ENCODE measurements around the gene WIPF2. TPM values are rescaled to one million over a fixed set of nuclear protein-coding genes. Genes with fewer than 3 reads are reported as not detected.

WIPF2 gene
- total and polyA plus RNA-seq, 9 donors = 6.1 to 27.8 (median 18.4) TPM

DNA sequence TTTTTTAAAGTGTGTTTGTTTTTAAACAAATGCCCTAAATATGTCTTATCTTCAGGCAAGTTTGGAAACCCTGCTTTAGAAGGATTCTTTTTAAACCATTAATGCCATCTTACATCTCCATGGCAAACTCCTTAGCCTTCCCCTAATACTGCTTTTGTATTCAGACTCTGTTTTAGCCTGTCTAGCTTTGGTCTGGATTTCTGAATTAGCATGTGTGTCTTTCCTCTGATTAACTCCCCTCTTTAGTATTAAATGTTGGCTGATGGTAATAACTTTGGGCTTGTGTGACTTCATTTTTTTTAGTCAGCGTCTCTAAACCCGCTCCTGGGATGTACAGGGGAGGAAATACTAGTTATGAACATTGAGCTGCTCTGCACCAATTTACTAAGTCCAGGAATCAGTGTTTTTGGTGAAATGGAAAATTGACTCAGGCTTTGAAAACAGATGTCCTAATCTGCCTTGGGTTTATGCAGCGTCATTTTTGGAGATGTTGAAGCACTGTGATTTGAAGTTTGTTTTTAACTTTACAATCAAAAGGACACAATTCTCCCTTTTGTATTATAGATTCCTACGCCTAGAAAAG lies 22.2 kb downstream of the WIPF2 start:
- TF ChIP-seq CTCF (IDR thresholded peaks at IDR 0.05) (no peak), EP300 (IDR thresholded peaks at IDR 0.05) (no peak), POLR2A (IDR thresholded peaks at IDR 0.05) (no peak)
- intact Hi-C loops (cut with DNase I) = no loop called here
- H3K4me1 ChIP-seq (ENCODE audit: insufficient read depth) = peaks cover 2% of the 10 kb centered on the region
- no peaks in the 10 kb centered on the region for H3K36me3 ChIP-seq
- no peak overlapping the region for H3K4me3 ChIP-seq
- no peak for DNase-seq
- no peaks in the 10 kb centered on the region for H3K27me3 ChIP-seq
- 28 to 57% (median 35%) methylated on average over 4 of the region's 4 CpGs for WGBS, 3 donors
- no peak overlapping the region for H3K27ac ChIP-seq
- no peaks in the 10 kb centered on the region for H3K9me3 ChIP-seq

GRCh38 chr17:40242774-40243173 lies 23.7 kb downstream of the WIPF2 start:
- 84 to 96% (median 85%) methylated on average over 3 of the region's 3 CpGs for WGBS, 3 donors
- Histone ChIP-seq H3K36me3 (no peaks in the 10 kb centered on the region), H3K4me3 (no peak overlapping the region), H3K27ac (no peak overlapping the region), H3K4me1 (ENCODE audit: insufficient read depth) (peaks cover 2% of the 10 kb centered on the region), H3K27me3 (no peaks in the 10 kb centered on the region), H3K9me3 (no peaks in the 10 kb centered on the region)
- TF ChIP-seq POLR2A (IDR thresholded peaks at IDR 0.05) = no peak
- TF ChIP-seq EP300 (IDR thresholded peaks at IDR 0.05) = no peak
- no peak for TF ChIP-seq CTCF (IDR thresholded peaks at IDR 0.05)
- intact Hi-C loops (cut with DNase I) = no loop called here
- no peak for DNase-seq

- no peak overlapping the region for H3K27ac ChIP-seq
These were observed 24.7 kb downstream of the WIPF2 start for GRCh38 chr17:40243761-40244160.

GRCh38 chr17:40244255-40244654 lies 25.2 kb downstream of the WIPF2 start:
- Histone ChIP-seq H3K4me3 (no peak overlapping the region), H3K4me1 (ENCODE audit: insufficient read depth) (peaks cover 2% of the 10 kb centered on the region), H3K27ac (no peak overlapping the region), H3K27me3 (no peaks in the 10 kb centered on the region), H3K36me3 (no peaks in the 10 kb centered on the region), H3K9me3 (no peaks in the 10 kb centered on the region)
- TF ChIP-seq CTCF (IDR thresholded peaks at IDR 0.05) (no peak), POLR2A (IDR thresholded peaks at IDR 0.05) (no peak), EP300 (IDR thresholded peaks at IDR 0.05) (no peak)
- intact Hi-C loops (cut with DNase I) = no loop called here
- DNase-seq = no peak
- WGBS, 3 donors = 84 to 87% (median 87%) methylated on average over 4 of the region's 4 CpGs

More at GRCh38 chr17:40243761-40244160, 24.7 kb downstream of the WIPF2 start:
- peaks cover 2% of the 10 kb centered on the region for H3K4me1 ChIP-seq (ENCODE audit: insufficient read depth)
- H3K27me3 ChIP-seq = no peaks in the 10 kb centered on the region
- no peak overlapping the region for H3K4me3 ChIP-seq
- no peaks in the 10 kb centered on the region for H3K9me3 ChIP-seq
- WGBS, 3 donors = 85 to 96% (median 94%) methylated on average over 3 of the region's 3 CpGs
- intact Hi-C loops (cut with DNase I) = no loop called here
- DNase-seq = no peak
- H3K36me3 ChIP-seq = no peaks in the 10 kb centered on the region
- TF ChIP-seq EP300 (IDR thresholded peaks at IDR 0.05) (no peak), CTCF (IDR thresholded peaks at IDR 0.05) (no peak), POLR2A (IDR thresholded peaks at IDR 0.05) (no peak)

Measured in ovary (tissue), 9 donors.